Globus pallidus (tissue), 1 donor: ENCODE results near the gene SRD5A1.

ENCODE experiments used
- DNase-seq: peaks from one replicate; pipeline ENCODE4 v3.0.0-alpha.2; 2015; ENCODE audit warnings: low spot score

Gene SRD5A1

DNA sequence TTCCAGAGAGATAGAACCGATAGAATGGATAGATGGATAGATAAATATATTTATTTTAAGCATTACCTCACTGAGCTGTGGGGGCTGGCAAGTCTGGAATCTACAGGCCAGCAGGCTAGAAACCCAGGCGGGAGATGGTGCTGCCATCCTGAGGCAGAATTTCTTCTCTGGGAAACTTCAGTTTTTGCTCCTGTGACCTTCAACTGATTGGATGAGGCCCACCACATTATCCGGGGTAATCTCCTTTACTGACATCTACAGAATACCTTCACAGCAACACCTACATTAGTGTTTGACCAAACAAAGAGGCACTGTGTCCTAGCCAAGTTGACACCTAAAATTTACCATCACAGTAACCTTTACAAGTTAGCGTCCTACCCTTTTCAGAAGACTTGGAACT lies 50.8 kb downstream of the SRD5A1 start:
- DNase-seq = no peak

DNA sequence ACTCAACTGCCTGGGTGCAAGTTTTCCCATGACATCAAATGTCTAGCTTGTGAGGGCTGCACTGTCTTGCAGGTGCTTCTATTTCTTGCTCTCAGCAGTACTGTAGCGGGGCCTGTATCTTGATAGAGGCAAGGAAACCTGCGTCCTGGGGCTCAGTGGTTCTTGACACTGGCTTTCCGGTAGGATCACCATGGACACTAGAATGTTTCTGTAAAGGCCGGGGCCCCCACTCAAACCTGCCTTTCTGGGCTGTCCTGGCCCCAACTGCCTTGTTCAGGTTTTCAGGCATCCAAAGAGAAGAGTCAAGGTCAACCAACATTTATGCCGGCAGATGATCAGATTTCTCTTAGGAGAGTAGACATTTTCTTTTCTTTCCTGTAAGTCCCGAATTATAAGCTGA lies 53.3 kb downstream of the SRD5A1 start:
- no peak for DNase-seq

DNA sequence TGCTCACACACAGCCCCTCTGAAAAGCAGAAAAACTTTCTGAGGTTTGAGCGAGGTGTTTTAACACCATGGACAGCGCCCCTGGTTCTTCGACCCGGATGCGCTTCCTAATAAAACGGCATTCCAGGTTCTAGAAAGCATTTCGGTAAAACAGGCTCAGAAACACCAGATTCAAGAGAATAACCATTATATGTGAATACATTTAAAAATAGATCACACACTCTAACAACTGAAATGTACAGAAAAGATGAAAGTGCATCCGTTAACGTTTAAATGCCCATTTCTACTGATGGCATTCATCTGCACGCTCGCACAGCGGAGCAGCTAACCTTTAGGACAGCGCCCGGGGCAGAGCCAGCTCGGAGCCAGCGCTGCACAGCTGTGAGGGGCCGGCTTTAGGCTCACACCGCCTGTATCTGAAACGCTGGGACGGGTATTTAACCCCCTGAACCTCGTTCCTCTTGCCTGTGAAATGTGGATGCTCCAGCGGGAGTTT lies 53.7 kb downstream of the SRD5A1 start:
- DNase-seq = no peak

DNA sequence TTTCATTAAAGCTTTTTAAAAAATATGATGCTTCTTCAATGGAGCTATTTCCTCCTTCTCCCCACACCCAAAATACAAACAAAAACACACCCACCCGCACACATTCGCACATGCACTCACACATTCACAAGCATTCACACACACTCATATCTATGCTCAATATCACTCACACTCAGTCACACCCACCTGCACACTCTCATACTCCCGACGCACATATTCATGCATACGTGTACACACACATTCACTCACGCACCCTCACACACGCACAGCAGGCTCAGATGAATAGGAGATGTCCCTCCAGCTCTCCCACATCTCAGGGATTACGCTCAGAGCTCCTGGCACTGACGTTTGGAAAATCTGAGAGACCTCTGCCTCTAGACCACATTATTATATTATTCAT lies 54.3 kb downstream of the SRD5A1 start:
- no peak for DNase-seq

DNA sequence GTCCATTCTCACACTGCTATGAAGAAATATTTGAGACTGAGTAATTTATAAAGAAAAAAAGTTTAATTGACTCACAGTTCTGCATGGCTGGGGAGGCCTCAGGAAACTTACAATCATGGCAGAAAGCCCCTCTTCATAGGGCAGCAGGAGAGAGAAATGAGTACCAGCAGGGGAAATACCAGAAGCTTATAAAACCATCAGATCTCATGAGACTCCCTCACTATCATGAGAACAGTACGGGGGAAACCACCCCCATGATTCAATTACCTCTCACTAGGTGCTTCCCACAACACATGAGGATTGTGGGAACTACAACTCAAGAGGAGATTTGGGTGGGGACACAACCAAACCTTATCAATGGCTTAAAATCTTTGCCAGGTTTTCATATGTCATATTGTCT lies 59.7 kb downstream of the SRD5A1 start:
- no peak for DNase-seq

DNA sequence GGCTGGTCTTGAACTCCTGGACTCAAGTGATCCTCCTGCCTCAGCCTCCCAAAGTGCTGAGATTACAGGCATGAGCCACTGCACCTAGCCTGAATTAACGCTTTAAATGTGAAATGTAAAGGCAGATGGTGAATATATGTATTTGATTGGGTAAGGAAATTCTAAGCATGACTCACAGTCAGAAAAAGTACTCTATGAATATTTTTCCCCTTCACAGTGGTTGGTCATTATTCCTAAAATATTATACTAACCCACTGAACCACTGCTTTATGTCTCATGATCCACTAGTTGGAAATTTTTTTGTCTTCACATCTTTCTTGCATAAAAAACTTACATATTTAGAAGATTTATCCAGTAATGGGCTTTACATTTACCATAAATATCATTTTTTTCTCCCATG lies 65.5 kb downstream of the SRD5A1 start:
- no peak for DNase-seq

DNA sequence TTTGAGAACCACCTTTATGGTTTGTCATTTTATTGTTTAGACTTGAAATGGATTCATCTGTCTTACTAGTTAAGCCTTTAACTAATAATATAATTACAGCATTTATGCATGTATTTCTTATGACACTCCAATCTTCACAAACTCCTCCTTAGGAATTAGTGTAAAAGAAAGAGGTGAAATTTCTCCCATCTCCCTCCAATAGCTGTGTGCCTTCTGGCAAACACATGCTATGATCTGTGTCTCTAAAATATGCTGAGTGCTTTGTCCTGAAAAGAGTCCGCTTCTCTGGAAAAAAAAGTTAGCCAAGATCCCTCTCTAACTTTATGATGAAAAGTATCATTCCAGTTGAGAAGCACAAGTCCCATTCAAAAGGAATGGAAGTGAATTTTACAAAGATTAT lies 66.1 kb downstream of the SRD5A1 start:
- DNase-seq = no peak

DNA sequence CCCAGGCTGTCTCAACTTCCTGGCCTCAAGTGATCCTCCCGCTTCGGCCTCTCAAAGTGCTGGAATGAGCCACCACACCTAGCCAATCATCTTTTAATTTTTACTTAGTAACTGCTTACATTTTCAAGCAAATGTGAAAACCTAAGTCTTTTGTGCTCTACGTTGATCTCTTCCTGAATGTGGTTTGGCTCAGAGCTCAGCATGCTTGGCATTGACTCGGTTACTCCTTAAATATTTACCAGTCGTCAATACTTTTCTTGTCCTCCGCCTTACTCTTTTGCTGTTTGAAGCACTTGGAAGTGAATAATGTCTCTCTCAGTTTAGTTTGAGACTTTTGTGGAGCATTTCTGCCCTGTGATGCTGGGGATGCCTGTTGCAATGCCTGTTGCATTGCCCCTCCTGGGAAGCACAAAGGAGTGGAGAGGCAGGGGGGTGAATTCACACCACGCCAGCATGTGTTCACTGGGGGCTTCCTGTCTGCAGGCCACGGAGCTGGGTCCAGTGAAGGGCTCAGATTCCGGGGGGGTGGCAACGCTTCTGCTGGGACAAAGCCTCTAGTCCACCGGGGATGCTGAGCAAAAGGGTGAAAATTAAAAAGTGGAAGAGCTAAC lies 66.9 kb downstream of the SRD5A1 start:
- DNase-seq = no peak

DNA sequence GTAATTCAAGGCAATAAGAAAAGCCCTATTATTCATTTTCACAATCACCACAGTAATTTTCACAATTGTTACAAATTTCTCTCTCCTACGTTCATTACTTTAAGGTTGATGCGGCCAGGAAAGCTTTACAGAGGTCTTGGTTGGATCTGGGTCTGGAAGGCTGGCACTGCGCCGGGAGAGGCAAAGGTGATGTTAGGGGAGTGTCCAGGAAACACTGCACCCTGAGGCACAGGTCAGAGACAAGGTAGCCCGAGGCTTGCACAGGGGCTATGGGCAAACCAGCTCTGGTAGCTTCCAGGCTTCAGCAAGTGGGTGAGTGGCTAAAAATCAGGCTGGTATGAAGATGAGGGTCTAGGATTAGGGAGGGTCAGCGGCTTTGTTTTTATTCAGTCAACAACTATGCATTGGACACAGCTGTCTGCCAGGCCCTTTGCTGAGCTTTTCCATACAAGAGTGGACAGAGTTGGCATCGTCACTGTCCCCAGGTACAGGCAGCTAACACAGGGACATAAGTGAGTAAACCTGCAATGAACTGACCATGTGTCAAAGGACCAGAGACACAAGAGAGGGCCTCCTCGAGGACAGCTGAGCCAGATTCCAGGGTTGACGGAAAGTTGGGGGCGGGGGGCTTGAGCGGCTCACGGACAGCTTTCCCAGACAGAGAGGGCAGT lies 67.6 kb downstream of the SRD5A1 start:
- DNase-seq = no peak

DNA sequence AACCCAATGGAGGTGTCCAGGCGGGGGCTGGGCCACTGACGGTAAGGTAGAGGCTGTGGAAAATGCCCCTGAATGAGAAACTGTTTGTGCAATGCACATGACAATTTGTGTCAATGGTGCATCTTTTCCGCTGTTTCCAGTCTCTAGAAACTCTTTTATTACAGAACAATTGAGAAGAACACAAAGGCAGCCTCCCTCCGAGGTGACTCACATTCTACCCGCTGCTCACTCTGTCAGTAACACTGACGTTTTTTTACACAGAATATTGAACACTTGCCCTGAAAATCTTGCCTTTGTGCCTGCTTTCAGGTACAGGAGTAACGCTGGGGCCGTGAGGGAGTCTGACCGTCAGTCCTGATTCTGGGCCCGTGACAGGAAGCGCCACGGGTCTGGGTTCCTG lies 68.3 kb downstream of the SRD5A1 start:
- DNase-seq = no peak

DNA sequence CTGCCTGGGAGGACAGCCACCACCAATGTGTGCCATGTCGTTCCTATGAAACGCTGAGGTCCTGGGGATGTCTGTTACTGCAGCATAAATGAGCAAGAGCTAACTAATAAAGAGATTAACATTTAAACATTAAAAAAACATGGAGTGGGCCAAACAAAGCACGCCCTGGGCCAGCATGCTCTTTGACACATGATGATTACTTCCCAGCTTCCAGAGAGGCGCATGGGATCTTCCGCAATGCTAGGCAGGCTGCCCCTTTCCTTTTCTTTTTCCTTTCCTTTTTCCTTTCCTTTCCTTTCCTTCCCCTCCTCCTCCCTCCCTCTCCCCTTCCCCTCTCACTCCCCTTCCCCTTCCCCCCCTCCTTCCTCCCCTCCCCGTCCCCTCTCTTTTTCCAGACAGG lies 69.4 kb downstream of the SRD5A1 start:
- DNase-seq = no peak

DNA sequence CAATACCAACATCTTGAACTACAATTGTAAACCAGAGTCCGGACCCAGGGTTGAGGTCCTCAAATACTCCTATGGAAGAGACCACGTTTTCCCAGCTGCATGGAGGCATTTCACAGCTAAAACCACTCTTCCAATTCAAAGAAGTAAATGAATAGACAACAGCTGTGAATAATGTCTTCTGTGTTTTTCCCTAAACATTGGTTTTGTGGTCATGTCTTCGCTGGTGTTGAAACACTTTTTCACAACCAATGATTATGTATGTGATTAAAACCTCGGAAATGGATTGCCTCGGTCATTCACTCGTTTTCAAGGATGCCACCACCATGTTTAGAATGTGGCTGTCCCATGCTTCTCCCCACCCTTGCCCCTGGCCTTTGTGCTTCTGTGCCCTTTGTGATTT lies 70.6 kb downstream of the SRD5A1 start:
- DNase-seq = no peak

DNA sequence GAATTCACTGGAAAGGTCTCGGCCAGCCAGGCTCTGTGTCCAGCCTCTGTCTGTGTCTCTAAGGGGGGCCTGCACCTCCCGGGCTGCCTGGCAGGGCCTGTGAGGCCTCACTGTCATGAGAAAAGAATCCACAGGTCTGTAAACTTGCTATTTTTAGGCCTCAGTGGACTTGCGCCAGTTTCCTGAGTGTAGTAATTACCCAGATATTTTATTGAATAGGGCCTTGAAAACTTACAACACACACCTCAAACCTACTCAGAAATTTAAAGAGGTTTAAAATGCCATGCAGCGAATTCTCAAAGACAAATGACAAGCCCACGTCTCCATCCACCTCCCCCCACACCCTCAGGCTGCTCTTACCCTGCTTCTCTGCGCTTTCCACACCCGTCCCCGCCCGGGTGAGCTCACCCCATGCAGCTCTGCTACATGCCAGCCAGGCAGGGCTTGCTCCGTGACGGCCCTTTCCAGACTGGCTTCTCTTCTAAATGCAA lies 71.2 kb downstream of the SRD5A1 start:
- DNase-seq = no peak

DNA sequence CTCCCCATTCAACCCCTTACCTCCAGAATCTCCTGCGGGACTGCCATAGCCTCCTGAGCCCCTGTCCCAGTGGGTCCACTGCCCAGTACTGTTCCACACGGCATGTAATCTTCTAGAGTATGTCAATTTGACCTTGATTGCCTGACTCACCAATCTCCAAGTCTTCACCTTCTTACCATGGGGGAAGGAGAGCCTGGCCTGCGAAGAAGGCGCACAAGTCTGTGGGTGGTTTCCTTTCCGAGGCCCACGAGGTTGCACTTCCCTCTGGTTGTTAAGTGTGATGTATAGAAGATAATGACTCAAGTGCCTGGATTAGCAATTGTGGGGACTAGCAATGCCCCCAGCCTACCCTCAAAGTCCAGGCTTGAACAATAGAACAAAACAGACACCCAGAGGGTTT lies 71.8 kb downstream of the SRD5A1 start:
- DNase-seq = no peak

DNA sequence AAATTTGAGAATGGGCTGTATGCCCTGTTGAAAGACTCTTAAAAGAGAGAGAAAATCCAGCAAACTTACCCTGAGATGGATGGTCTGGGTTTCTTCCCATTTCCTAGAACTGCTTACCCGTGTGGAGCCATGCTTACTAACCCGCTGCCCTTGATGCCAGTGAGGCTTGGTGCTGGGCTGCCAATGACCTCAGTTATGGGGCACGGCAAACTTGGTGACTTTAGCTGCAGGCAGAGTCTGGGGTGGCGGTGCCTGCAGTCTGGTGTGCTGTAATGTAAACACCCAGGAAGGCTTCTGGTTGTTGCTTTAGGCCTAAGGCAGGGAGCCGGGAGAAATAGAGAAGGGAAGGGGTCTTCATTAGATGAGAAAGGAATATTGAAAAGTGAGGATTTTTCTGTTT lies 72.7 kb downstream of the SRD5A1 start:
- no peak for DNase-seq

DNA sequence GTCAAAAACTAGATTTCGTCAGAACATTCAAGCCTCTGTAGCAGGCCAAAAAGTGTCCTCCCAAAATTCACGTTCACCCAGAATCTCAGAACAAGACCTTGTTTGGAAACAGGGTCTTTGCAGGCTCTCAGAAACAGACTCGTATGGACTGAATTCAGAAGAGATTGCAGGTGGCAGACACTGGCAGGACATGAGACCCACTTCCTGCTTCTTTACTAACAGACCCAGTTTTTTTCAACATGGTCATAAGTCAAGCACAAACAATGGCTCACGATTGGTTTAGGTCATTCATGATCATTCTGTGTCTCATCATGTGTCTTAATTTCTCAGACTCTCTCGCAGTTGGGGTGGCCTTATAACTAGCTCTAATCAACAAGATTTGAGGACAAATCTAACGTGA lies 74.6 kb downstream of the SRD5A1 start:
- no peak for DNase-seq

DNA sequence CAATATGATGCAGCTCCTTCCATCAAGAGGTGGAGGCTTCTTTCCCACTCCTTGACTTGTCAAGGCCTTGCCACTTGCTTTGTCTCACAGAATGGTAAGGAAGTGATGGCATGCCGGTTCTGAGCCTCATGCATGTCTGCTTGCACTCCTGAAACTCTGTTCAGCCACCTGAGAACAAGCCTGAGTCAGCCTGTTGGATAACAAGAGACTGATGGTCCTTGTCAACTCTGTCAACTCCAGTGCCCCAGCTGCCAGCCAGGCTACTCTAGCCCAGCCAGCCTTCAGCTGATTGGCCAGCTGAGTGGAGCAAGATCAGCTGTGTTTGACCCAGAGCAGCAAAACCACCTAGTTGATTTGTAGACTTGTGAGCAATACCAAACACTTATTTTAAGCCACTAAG lies 75.6 kb downstream of the SRD5A1 start:
- no peak for DNase-seq

DNA sequence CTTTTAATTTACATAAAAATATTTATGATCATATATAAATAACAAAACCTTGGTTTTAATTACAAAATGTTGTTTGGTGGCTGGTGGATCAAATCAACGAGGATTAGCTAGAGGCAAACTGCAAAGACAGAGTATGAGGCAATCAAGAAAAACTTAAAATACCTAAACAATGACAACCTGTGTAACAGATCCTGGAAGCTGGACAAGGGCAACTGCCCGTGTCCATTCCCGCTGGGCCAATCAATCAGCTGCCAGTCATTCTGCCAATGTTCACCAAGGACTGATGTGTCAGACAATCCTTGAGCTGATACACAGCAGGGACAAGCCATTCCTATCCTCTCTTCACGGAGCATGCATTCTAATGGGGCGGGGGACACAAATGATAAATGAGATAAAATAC lies 76.8 kb downstream of the SRD5A1 start:
- DNase-seq = no peak

DNA sequence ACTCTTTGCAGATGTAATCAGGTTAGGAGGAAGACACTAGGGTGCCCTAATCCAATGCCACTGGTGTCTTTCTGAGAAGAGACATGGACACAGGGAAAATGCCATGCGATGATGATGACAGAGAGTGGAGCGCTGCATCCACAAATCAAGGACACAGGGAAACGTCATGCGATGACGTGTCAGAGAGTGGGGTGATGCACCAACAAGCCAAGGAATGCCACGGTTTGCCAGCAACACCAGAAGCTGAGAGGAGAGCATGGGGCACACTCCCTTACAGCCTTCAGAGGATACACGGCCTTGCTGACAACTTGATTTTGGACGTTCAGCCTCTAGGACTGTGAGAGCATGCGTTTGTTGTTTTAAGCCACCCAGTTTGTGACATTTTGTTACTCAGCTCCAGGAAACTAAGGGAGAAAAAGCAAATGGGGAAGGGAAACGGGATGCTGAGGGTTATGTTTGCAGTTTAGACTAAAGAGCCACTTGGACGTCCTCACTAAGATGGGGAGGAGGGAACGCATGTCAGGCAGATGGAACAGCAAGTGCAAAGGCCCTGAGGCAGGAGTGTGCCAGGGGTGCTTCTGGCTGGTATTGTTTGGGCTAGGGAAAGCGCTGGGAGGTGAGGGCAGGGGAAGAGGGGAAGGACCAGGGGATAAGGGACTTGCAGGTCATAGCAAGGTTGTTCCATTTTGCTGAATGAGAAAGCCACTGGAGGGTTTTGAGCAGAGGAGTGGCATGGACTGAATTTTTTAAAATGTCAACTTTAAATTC lies 77.5 kb downstream of the SRD5A1 start:
- no peak for DNase-seq

DNA sequence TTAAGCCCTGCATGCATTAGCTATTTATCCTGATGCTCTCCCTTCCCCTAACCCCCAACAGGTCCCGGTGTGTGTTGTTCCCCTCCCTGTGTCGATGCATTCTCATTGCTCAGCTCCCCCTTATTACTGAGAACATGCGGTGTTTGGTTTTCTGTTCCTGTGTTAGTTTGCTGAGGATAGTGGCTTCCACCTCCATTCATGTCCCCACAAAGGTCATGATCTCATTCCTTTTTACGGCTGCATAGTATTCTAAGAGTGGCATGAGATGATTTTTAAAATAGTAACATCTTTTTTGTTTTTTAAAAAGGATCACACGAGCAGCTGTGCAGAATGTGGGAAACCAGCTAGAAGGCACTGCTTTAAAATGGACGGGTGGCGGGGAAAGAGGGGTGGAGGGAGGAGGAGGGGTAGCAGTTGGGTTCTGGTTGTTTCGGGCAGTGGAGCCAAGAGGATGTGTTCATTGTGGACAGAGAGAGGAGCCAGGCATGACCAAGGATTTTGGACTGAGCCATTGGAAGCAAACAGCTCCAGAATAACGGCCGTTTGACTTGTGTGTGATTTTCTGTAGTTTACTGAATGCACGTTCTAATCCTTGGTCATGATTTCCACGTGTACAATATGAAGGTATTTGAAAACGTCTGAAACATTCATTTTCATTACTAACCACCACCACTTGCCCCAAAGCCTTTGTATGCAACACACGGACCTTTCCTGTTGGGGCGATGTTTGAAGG lies 78.3 kb downstream of the SRD5A1 start:
- no peak for DNase-seq

DNA sequence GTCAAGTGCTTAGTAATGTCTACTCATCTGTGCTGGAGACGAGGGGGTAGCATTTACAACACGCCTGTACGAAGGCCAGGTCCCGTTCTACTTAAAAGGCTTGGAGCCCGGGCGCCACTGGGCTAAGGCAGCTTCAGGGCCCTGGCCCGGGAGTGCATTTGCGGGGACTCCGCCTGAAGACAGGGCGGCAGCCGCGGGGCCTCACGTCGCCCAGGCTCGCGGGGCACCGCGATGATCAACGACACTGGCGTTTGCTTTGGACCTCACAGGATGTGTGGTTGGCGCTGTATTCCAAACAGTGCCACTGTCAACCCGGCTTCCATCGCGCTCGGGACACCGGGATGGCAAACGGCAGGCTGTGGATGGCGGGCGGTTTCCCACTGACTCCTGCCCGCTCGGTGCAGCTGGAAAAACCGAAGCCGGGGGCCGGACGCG lies 78.9 kb downstream of the SRD5A1 start:
- DNase-seq = peak; percentile 35

DNA sequence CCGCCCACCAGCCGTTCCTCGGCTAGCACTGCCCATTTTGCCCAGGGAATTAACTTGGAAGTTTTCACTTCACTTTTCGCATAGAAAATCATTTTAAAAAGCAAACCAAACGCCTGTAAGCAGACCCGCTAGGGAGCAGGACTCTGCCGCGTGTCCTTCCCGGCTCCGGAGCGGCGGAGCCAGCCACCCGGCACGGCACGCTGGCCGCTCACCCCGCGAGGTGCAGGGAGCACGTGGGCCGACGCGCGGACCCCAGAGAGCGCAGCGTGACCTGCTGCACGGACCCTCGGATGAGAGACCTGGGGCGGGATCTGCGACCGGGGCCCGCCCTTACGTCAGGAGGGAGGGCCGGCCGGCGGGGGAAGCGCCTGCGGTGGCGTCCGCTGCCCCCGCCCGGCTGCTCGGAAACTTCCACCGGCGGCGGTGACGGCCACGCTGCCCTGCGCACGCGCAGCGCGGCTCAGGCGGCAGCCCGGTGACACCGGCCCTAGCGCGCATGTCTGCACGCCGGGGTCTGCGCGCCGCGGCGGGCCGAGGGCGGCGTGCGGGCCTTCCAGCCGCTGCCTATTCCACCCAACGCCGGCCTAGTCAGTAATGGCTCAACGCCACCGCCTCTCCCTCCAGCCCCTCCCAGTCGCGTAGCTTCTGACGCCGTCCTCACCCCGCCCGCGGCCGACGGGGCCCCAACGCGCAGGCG lies 79.5 kb downstream of the SRD5A1 start:
- peak; percentile 97 for DNase-seq
